ENCODE data around the gene RSPH1.

Gene RSPH1

GRCh38 chr21:42465008-42465802, 30.8 kb downstream of the RSPH1 start:
- DNase-seq (ENCODE audit: low read depth) = no peak

GRCh38 chr21:42463861-42464515, 32.0 kb downstream of the RSPH1 start:
- DNase-seq (ENCODE audit: low read depth) = peak; percentile 45

GRCh38 chr21:42461881-42462877, 33.8 kb downstream of the RSPH1 start:
- no peak for DNase-seq (ENCODE audit: low read depth)

GRCh38 chr21:42461185-42461520, 34.9 kb downstream of the RSPH1 start:
- DNase-seq (ENCODE audit: low read depth) = no peak

GRCh38 chr21:42460391-42461184, 35.4 kb downstream of the RSPH1 start:
- DNase-seq (ENCODE audit: low read depth) = no peak

GRCh38 chr21:42459546-42460215, 36.3 kb downstream of the RSPH1 start:
- DNase-seq (ENCODE audit: low read depth) = no peak

- no peak for DNase-seq (ENCODE audit: low read depth)
Observed at GRCh38 chr21:42459082-42459460, 37.0 kb downstream of the RSPH1 start.

- peak; percentile 33 for DNase-seq (ENCODE audit: low read depth)
Observed at GRCh38 chr21:42456457-42456856, 39.6 kb downstream of the RSPH1 start.

GRCh38 chr21:42455754-42456440, 40.1 kb downstream of the RSPH1 start:
- DNase-seq (ENCODE audit: low read depth) = no peak

- DNase-seq (ENCODE audit: low read depth) = no peak
Observed at GRCh38 chr21:42455196-42455595, 40.8 kb downstream of the RSPH1 start.

- DNase-seq (ENCODE audit: low read depth) = no peak
Observed at GRCh38 chr21:42454786-42455185, 41.2 kb downstream of the RSPH1 start.

- DNase-seq (ENCODE audit: low read depth) = no peak
Observed at GRCh38 chr21:42453986-42454570, 41.9 kb downstream of the RSPH1 start.

GRCh38 chr21:42453224-42453985, 42.6 kb downstream of the RSPH1 start:
- DNase-seq (ENCODE audit: low read depth) = no peak

- DNase-seq (ENCODE audit: low read depth) = no peak
Observed at GRCh38 chr21:42452401-42453223, 43.4 kb downstream of the RSPH1 start.

GRCh38 chr21:42451941-42452340, 44.1 kb downstream of the RSPH1 start:
- no peak for DNase-seq (ENCODE audit: low read depth)

GRCh38 chr21:42448686-42449085, 47.3 kb downstream of the RSPH1 start:
- no peak for DNase-seq (ENCODE audit: low read depth)

- no peak for DNase-seq (ENCODE audit: low read depth)
Observed at GRCh38 chr21:42447732-42448131, 48.3 kb downstream of the RSPH1 start.

- no peak for DNase-seq (ENCODE audit: low read depth)
Observed at GRCh38 chr21:42447182-42447581, 48.8 kb downstream of the RSPH1 start.
